Neural crest cell (in vitro differentiated cells): ENCODE data around the gene PTCD1. TPM values are rescaled to one million over a fixed set of nuclear protein-coding genes. Genes with fewer than 3 reads are reported as not detected.

Source experiments
- DNase-seq: peaks from one replicate; pipeline ENCODE4 v3.0.0; 2021; ENCODE audit warnings: low read depth, mixed read lengths, low spot score
- H3K27ac Mint-ChIP-seq: one replicate; pipeline ENCODE4 v1.8.0; 2021; ENCODE audit warnings: mild to moderate bottlenecking, mixed read lengths; ENCODE audit not compliant: unreplicated experiment
- H3K27me3 Mint-ChIP-seq: 2 replicates; pipeline ENCODE4 v1.8.0; 2021; ENCODE audit warnings: low read depth, mild to moderate bottlenecking, mixed read lengths
- H3K36me3 Mint-ChIP-seq: 2 replicates; pipeline ENCODE4 v1.8.0; 2021; ENCODE audit warnings: low read depth, mild to moderate bottlenecking, mixed read lengths
- H3K4me1 Mint-ChIP-seq: 2 replicates; pipeline ENCODE4 v1.8.0; 2021; ENCODE audit warnings: mixed read lengths
- H3K4me3 Mint-ChIP-seq: one replicate; pipeline ENCODE4 v1.8.0; 2021; ENCODE audit warnings: mild to moderate bottlenecking, mixed read lengths
- H3K9me3 Mint-ChIP-seq: 2 replicates; pipeline ENCODE4 v1.8.0; 2021; ENCODE audit warnings: mixed read lengths
- total RNA-seq: library from RNA; stranded (reverse); gene quantifications from 2 replicates; pipeline ENCODE4 v1.2.1, GENCODE V29; 2021
- TF ChIP-seq, protein P1 (sequence below): fragments of 200-600 bp; sonication (generic); conservative IDR thresholded peaks from 2 replicates; pipeline ENCODE4 v1.5.0; 2021; ENCODE audit warnings: antibody characterized with exemption, mild to moderate bottlenecking

The PTCD1 gene
- total RNA-seq, 1 donor from 2014 or later = 11.1 TPM

DNA sequence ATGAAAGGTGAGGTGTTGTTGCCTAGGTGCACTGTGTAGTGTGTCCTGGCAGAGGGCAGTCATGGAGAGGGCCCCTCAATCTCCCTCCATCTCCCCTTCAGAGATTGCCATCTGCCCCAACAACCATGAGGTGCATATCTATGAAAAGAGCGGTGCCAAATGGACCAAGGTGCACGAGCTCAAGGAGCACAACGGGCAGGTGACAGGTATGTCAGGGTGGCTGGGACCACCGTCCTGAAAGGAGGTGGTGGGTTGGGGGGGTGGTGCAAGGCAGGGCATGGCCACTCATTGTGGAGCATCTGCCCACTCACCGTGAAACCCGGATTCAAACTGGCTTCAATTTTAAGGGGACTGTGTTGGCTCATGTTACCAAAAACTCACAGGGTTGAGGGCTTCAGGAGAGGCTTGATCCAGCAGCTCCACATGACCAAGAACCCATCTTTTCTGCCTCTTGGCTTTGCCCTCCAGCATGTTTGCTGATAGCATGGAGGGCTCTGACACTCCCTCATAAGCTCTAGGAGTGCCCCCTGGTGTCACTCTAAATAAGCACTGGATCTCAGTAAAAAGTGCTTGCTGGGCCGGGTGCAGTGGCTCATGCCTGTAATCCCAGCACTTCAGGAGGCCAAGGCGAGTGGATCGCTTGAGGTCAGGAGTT lies 51.9 kb downstream of the PTCD1 start:
- TF ChIP-seq, protein P1, sequence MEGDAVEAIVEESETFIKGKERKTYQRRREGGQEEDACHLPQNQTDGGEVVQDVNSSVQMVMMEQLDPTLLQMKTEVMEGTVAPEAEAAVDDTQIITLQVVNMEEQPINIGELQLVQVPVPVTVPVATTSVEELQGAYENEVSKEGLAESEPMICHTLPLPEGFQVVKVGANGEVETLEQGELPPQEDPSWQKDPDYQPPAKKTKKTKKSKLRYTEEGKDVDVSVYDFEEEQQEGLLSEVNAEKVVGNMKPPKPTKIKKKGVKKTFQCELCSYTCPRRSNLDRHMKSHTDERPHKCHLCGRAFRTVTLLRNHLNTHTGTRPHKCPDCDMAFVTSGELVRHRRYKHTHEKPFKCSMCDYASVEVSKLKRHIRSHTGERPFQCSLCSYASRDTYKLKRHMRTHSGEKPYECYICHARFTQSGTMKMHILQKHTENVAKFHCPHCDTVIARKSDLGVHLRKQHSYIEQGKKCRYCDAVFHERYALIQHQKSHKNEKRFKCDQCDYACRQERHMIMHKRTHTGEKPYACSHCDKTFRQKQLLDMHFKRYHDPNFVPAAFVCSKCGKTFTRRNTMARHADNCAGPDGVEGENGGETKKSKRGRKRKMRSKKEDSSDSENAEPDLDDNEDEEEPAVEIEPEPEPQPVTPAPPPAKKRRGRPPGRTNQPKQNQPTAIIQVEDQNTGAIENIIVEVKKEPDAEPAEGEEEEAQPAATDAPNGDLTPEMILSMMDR = peak; percentile 41
- Mint-ChIP-seq H3K9me3 (no peaks in the 10 kb centered on the region), H3K27me3 (no peaks in the 10 kb centered on the region), H3K4me3 (peak overlapping the region; percentile 57), H3K36me3 (peaks cover 2% of the 10 kb centered on the region), H3K27ac (no peak overlapping the region), H3K4me1 (no peaks in the 10 kb centered on the region)
- DNase-seq = no peak

DNA sequence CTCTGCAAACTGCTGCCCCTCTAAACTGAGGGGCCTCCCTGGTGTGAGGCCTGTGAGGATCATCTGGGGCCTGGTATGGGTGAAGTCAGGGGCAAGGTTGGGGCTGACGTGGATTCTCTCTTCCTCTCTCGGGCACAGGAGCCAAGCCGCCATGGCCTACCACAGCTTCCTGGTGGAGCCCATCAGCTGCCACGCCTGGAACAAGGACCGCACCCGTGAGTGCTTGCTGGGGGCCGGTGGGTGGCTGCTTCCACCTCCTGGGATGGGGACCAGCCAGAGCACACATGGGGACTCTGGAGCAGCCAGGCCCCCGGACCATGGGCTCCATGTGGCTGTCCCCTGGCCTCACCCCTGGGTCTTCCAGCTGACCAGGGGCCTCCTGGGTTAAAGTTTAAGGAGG lies 53.0 kb downstream of the PTCD1 start:
- H3K4me3 Mint-ChIP-seq = no peak overlapping the region
- no peaks in the 10 kb centered on the region for H3K27me3 Mint-ChIP-seq
- TF ChIP-seq, protein P1 = no peak
- peaks cover 2% of the 10 kb centered on the region for H3K36me3 Mint-ChIP-seq
- DNase-seq = no peak
- peaks cover 6% of the 10 kb centered on the region for H3K4me1 Mint-ChIP-seq
- no peaks in the 10 kb centered on the region for H3K9me3 Mint-ChIP-seq
- H3K27ac Mint-ChIP-seq = no peak overlapping the region

DNA sequence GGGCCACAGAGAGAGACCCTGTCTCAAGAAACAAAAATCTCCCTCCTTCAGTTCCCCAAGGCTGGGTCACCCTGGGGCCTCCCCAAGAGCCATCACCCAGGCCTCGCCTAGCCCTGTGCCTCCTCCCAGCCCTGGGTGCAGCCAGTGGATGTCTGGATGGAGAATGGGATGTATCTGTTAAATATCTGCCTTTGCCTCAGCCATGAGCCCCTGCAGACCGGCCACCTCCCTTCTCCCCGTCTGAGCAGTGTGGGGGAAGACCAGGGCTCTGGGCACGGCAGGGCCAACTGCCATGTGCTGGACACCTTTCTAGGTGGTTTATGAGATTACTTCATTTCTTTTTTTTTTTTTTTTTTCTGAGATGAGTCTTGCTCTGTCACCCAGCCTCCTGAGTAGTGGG lies 54.1 kb downstream of the PTCD1 start:
- peaks cover 14% of the 10 kb centered on the region for H3K4me1 Mint-ChIP-seq

DNA sequence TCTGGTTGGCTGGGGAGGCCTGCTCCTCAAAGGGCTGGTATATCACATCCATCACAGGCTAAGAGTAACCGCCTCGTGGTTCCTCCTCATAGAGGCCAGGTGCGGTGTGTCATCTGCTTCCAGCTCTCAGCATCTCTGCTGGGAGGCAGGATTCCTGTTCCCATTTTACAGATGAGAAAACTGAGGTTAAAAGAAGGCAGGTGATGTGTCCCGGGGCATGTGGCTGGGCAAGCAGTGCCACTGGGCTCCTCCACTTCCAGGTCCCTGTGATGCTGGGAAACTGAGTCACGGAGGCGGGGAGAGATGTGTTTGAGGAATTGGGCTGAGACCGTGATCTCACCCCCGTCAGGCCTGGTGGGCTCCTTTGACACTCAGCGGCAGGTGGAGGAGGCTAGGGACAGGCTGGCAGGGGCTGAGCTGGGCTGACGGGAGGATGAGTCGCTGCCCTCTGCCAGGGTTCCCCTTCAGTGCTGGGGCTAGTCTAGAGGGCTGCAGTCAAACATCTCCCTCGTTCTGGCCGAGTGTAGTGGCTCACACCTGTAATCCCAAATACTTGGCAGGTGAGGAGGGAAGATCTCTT lies 54.7 kb downstream of the PTCD1 start:
- Mint-ChIP-seq H3K4me1 (peaks cover 20% of the 10 kb centered on the region), H3K4me3 (no peak overlapping the region), H3K27me3 (no peaks in the 10 kb centered on the region), H3K27ac (peak overlapping the region; percentile 78), H3K9me3 (no peaks in the 10 kb centered on the region), H3K36me3 (peaks cover 2% of the 10 kb centered on the region)
- DNase-seq = no peak
- TF ChIP-seq, protein P1 = no peak

More for the DNA sequence above, 54.1 kb downstream of the PTCD1 start:
- Mint-ChIP-seq H3K27ac (no peak overlapping the region), H3K9me3 (no peaks in the 10 kb centered on the region), H3K27me3 (no peaks in the 10 kb centered on the region), H3K4me3 (no peak overlapping the region), H3K36me3 (peaks cover 2% of the 10 kb centered on the region)
- TF ChIP-seq, protein P1 = no peak
- DNase-seq = no peak

DNA sequence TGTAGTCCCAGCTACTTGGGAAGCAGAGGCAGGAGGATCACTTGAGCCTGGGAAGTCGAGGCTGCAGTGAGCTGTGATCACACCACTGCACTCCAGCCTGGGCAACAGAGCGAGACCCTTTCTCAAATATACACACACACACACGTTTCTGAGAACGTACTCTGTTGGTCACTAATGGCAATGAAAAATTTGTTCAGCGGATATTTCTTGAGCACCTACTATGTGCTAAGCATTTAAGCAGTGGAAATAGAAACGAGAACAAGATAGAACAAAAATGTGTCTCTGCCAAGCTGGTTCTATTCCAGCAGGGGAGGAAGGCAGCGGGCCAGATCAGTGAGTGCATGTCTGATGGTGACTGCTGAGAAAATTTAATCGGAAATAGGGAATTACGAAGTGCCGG lies 55.4 kb downstream of the PTCD1 start:
- peaks cover 2% of the 10 kb centered on the region for H3K36me3 Mint-ChIP-seq
- TF ChIP-seq, protein P1 = no peak
- no peak for DNase-seq
- no peaks in the 10 kb centered on the region for H3K9me3 Mint-ChIP-seq
- no peak overlapping the region for H3K27ac Mint-ChIP-seq
- H3K4me3 Mint-ChIP-seq = no peak overlapping the region
- peaks cover 20% of the 10 kb centered on the region for H3K4me1 Mint-ChIP-seq
- H3K27me3 Mint-ChIP-seq = no peaks in the 10 kb centered on the region
